MCF 10A (cell line): Measurements from ENCODE around the gene PTPRN. TPM values are rescaled to one million over a fixed set of nuclear protein-coding genes. Genes with fewer than 3 reads are reported as not detected.

Source experiments
- BruUV-seq: library from RNA; stranded (reverse); fragments of 400-500 nt; replicated peaks from 2 replicates; lab custom pipeline; 2021; lab: Mats Ljungman, UMichigan
- CTCF ChIA-PET: fragments of 300-600 bp; sonication (Branson Sonifier 250); formaldehyde crosslinking; extraction: SDS; loops from one replicate; lab custom pipeline; 2021; ENCODE audit warnings: antibody characterized with exemption, inconsistent platforms; lab: Yijun Ruan, JAX
- POLR2A ChIA-PET: fragments of 300-600, 350-650 bp; sonication (Branson Sonifier 250); formaldehyde crosslinking; extraction: SDS; loops from one replicate; lab custom pipeline; 2020; ENCODE audit warnings: antibody characterized with exemption, inconsistent platforms; lab: Yijun Ruan, JAX
- DNase-seq: peaks from one replicate; pipeline ENCODE4 v3.0.0-alpha.2; 2018; ENCODE audit not compliant: unreplicated experiment
- H3K27ac Mint-ChIP-seq: one replicate; pipeline ENCODE4 v1.8.0; 2022; ENCODE audit warnings: mild to moderate bottlenecking, low read depth, mixed read lengths; ENCODE audit not compliant: unreplicated experiment
- H3K27me3 Mint-ChIP-seq: one replicate; pipeline ENCODE4 v1.8.0; 2022; ENCODE audit warnings: mixed read lengths; ENCODE audit not compliant: insufficient read depth, unreplicated experiment
- H3K36me3 Mint-ChIP-seq: one replicate; pipeline ENCODE4 v1.8.0; 2022; ENCODE audit warnings: mild to moderate bottlenecking, moderate library complexity, mixed read lengths; ENCODE audit not compliant: insufficient read depth, unreplicated experiment
- H3K4me1 Mint-ChIP-seq: one replicate; pipeline ENCODE4 v1.8.0; 2022; ENCODE audit warnings: mixed read lengths; ENCODE audit not compliant: insufficient read depth, unreplicated experiment
- H3K4me3 Mint-ChIP-seq: one replicate; pipeline ENCODE4 v1.8.0; 2022; ENCODE audit warnings: mild to moderate bottlenecking, moderate library complexity, mixed read lengths; ENCODE audit not compliant: unreplicated experiment
- H3K9me3 Mint-ChIP-seq: one replicate; pipeline ENCODE4 v1.8.0; 2022; ENCODE audit warnings: mixed read lengths; ENCODE audit not compliant: unreplicated experiment
- CTCF ChIP-seq: fragments of 200-600 bp; IDR thresholded peaks from one replicate; pipeline ENCODE4 v1.8.0; 2022; ENCODE audit warnings: antibody characterized with exemption, mild to moderate bottlenecking; ENCODE audit not compliant: unreplicated experiment
- intact Hi-C: fragments of 100-400 bp; cut with micrococcal nuclease; formaldehyde crosslinking; loops from 2 replicates; pipeline ENCODE4 v1.14.1; 2022
- total RNA-seq: library from RNA; stranded (reverse); gene quantifications from 2 replicates; pipeline ENCODE4 v1.2.3, GENCODE V29; 2022

The PTPRN gene
- total RNA-seq, 1 experiment from 2014 or later, result not detected

GRCh38 chr2:219279151-219279915 is 29.9 kb downstream of the PTPRN start, which contains the start of gene DNAJB2:
Gene DNAJB2, plus strand, starts transcription at chr2:219279366. Its CDS starts 468 bp downstream, at chr2:219279834.
- no TSS peak for BruUV-seq
- no peak for TF ChIP-seq CTCF
- Mint-ChIP-seq H3K4me3 (peak within 1 kb of the TSS; percentile 86), H3K27me3 (no peaks in the 10 kb centered on the region), H3K4me1 (peaks cover 37% of the 10 kb centered on the region), H3K27ac (peak within 1 kb of the TSS; percentile 86), H3K36me3 (peaks cover 31% of the 10 kb centered on the region), H3K9me3 (no peaks in the 10 kb centered on the region)
- ChIA-PET CTCF (interaction anchor here (0.6 to 18.2 kb wide), 11 partner anchors 7 to 359 kb away, joined by 3 to 445 read pairs (median 4); partner anchors contain the start of genes CNPPD1, GLB1L and STK16), POLR2A (interaction anchor here (0.5 to 10.0 kb wide), 23 partner anchors 10 to 423 kb away, joined by 3 to 263 read pairs (median 4); partner anchors contain the start of genes ABCB6, ANKZF1, ATG9A and CHPF)
- DNase-seq, result peak; percentile 97
- intact Hi-C loops, result loop anchor here (1.0 to 5.0 kb wide), 6 partner anchors 10 to 102 kb away; partner anchors contain the start of genes ANKZF1, ATG9A, CNPPD1 and RETREG2

GRCh38 chr2:219278655-219279150 is 30.5 kb downstream of the PTPRN start:
- H3K4me1 Mint-ChIP-seq, result peaks cover 43% of the 10 kb centered on the region
- POLR2A ChIA-PET, result interaction anchor here (0.5 to 10.0 kb wide), 24 partner anchors 9 to 423 kb away, joined by 3 to 263 read pairs (median 4); partner anchors contain the start of genes ABCB6, ANKZF1, ATG9A and CHPF
- no peaks in the 10 kb centered on the region for H3K9me3 Mint-ChIP-seq

GRCh38 chr2:219277703-219278654 is 31.2 kb downstream of the PTPRN start:
- no peaks in the 10 kb centered on the region for H3K27me3 Mint-ChIP-seq

More at GRCh38 chr2:219278655-219279150, 30.5 kb downstream of the PTPRN start:
- no peak for TF ChIP-seq CTCF
- peak overlapping the region; percentile 86 for H3K4me3 Mint-ChIP-seq
- H3K27me3 Mint-ChIP-seq, result no peaks in the 10 kb centered on the region
- BruUV-seq, result TSS peak; percentile 55
- peak overlapping the region; percentile 86 for H3K27ac Mint-ChIP-seq
- H3K36me3 Mint-ChIP-seq, result peaks cover 31% of the 10 kb centered on the region
- intact Hi-C loops, result loop anchor here (1.0 to 5.0 kb wide), 6 partner anchors 11 to 101 kb away; partner anchors contain the start of genes ANKZF1, ATG9A, CNPPD1 and RETREG2
- no peak for DNase-seq
- CTCF ChIA-PET, result interaction anchor here (0.6 to 18.2 kb wide), 20 partner anchors 8 to 358 kb away, joined by 3 to 445 read pairs (median 6); partner anchors contain the start of genes CNPPD1, GLB1L, STK16 and TUBA4A

More at GRCh38 chr2:219277703-219278654, 31.2 kb downstream of the PTPRN start:
- Mint-ChIP-seq H3K27ac (peak overlapping the region; percentile 86), H3K9me3 (no peaks in the 10 kb centered on the region), H3K4me1 (peaks cover 46% of the 10 kb centered on the region), H3K36me3 (peaks cover 24% of the 10 kb centered on the region), H3K4me3 (peak overlapping the region; percentile 29)
- BruUV-seq, result no TSS peak
- ChIA-PET CTCF (interaction anchor here (0.5 to 18.2 kb wide), 33 partner anchors 9 to 358 kb away, joined by 3 to 445 read pairs (median 4); partner anchors contain the start of genes ABCB6, CNPPD1, GLB1L and NHEJ1), POLR2A (interaction anchor here (0.5 to 10.0 kb wide), 16 partner anchors 9 to 416 kb away, joined by 3 to 263 read pairs (median 6); partner anchors contain the start of genes ABCB6, ANKZF1, ATG9A and CHPF)
- peak; percentile 89 for TF ChIP-seq CTCF
- intact Hi-C loops, result loop anchor here (2.0 to 5.0 kb wide), 3 partner anchors 17 to 101 kb away; partner anchors contain the start of genes ANKZF1, ATG9A, CNPPD1 and RETREG2
- peak; percentile 81 for DNase-seq
